G401.6 (cell line): ENCODE results near the gene KIR3DL3.
A peak's percentile ranks its signal among the peaks of the same experiment; 100 is the strongest.
"Not testable (repeated sequence)": the region's sequence is repeated elsewhere in the genome, so short reads cannot be mapped to it uniquely, and the experiment has no call there.

Experiments used
- FAIRE-seq: peaks from 2 replicates; lab custom pipeline; 2012; peaks lifted over from hg19 to GRCh38; lab: Jason Lieb, UNC

Gene KIR3DL3

GRCh38 chr19:54724142-54724541, at the start of gene KIR3DL3:
TSS of gene KIR3DL3 (plus strand) at chr19:54724442. CDS start at chr19:54724497, 55 bp downstream.
- FAIRE-seq, result no peak

GRCh38 chr19:54676210-54676834, 47.9 kb upstream of the KIR3DL3 start:
- FAIRE-seq, result peak; percentile 89

DNA sequence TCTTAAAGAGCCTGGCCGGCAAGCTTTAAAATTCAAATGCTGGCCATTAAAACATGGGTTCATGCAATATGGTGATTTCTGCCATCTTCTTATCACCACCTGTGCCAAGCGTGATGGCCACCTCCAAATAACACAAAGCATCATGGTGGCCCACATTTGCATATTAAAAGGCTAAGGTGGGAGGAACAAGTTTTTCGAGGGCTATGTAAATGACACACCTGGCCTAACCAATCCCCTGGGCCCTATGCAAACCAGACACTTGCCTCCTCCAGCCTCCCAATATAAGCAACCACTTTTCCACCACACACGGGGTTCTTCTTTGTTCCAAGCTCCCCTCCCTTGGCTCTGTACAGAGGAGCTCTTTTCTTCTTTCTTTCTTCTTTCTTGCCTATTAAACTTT, 47.0 kb upstream of the KIR3DL3 start:
- FAIRE-seq, result no peak

DNA sequence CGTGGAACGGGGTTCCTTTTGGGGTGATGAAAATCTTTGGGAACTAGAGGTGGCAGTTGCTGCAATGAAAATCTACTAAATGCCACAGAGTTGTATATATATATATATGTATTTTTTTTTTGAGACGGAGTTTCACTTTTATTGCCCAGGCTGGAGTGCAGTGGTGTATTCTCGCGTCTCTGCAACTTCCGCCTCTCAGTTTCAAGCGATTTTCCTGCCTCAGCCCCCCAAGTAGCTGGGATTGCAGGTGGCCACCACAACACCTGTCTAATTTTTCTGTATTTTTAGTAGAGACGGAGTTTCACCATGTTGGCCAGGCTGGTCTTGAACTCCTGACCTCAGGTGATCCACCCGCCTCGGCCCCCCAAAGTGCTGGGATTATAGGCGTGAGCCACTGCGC, 42.6 kb upstream of the KIR3DL3 start:
- FAIRE-seq, result not testable (repeated sequence)

GRCh38 chr19:54682306-54682856, 41.9 kb upstream of the KIR3DL3 start:
- no peak for FAIRE-seq

GRCh38 chr19:54684527-54684926, 39.7 kb upstream of the KIR3DL3 start:
- FAIRE-seq, result no peak

DNA sequence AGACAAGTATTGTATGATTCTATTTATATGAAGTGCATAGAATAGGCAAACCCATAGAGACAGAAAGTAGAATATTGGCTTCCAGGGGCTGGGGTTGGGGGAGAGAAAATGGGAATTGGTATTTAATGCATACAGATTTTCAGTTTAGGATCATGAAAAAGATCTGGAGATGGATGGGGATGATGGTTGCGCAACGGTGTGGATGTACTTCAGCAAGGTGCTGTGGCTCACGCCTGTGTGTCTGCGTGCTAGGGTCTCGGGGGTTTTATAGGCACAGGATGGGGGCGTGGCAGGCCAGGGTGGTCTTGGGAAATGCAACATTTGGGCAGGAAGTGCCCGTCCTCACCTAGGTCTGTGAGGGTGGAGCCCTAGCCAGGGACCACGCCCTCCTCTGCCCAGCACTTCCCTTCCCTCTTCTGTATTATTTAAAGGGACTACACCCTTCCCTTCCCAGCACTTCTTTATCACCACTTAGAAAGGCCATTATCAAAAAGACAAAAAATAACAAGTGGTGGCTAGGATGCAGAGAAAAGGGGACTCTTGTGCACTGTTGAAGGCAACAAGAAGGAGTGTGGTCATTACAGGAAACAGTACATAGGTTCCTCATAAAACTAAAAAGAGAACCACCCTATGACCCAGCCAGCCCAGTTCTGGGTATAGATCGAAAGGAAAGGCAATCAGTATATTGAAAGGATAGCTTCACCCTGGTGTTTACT, 32.5 kb upstream of the KIR3DL3 start:
- no peak for FAIRE-seq

DNA sequence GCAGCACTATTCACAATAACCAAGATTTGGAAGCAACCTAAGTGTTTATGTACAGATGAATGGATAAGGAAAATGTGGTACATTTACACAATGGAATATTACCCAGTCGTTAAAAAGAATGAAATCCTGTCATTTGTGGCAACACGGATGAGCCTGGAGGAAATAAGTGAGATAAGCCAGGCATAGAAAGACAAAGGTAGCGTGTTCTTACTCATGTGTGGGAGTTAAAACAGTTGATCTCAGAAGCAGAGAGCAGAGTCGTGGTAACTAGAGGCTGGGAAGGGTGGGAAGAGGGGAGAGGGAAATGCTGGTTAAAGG, 32.0 kb upstream of the KIR3DL3 start:
- no peak for FAIRE-seq

DNA sequence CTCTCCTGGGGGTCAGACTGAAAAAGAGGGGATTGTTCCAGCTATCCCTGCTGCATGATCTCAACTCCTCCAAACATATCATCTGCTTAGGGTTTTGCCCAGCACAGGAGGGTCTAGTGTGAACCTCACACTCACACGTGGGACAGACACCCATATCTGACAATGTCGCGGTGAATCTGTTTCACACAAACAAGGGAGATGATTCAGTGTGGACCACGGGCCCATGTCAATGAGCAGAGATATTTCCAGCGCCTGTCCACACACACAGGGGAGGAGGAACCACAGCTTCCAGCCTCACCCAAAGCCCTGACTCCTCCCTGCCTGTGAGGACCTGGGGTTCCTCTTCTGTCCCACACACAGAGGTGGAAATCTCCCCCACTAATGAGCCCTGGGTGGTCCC, 29.6 kb upstream of the KIR3DL3 start:
- no peak for FAIRE-seq

- FAIRE-seq, result no peak
These were observed 28.1 kb upstream of the KIR3DL3 start for GRCh38 chr19:54696117-54696548.

DNA sequence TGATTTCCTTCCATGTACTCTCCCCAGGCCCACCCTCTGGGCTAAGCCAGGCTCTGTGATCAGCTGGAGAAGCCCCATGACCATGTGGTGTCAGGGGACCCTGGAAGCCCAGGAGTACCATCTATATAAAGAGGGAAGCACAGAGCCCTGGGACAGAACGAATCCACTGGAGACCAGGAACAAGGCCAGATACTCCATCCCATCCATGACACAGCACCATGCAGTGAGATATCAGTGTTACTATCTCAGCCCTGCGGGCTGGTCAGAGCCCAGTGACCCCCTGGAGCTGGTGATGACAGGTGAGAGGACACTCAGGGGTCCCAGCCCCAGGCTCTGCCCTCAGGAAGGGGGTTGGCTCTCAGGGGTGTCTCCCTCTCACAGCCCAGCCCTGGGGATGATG, 27.5 kb upstream of the KIR3DL3 start:
- FAIRE-seq, result no peak

DNA sequence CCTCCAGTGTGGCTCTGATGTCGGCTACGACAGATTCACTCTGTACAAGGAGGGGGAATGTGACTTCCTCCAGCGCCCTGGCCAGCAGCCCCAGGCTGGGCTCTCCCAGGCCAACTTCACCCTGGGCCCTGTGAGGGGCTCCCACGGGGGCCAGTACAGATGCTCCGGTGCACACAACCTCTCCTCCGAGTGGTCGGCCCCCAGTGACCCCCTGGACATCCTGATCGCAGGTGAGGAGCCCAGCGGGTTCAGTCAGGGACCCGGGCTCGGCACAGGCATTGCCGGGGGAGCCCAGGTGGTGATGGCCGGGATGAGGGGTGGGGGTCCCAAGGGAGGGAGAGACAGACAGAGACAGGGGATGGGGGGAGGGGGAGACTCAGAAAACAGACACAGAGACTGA, 26.5 kb upstream of the KIR3DL3 start:
- not testable (repeated sequence) for FAIRE-seq

GRCh38 chr19:54704928-54705327, 19.3 kb upstream of the KIR3DL3 start:
- FAIRE-seq, result no peak

DNA sequence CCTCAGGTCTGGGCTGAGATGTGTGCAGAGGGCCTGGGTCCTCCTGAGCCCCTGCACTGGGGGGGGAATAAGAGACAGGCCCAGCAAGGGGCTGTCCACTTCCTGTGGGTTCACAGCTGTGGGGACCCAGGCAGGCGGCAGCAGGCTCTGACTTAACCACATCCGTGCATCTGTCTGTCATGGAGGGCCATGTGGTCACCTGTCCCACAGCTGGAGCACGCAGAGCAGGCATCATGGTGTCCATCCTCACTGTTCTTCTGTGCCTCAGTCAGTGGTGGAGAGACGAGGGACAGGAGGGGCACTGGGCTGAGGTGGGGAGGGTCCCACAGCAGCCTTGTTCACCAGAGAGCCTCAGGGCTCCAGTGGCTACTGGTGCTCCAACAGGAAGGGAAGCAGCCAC, 16.3 kb upstream of the KIR3DL3 start:
- FAIRE-seq, result no peak

- FAIRE-seq, result no peak
These were observed 15.5 kb upstream of the KIR3DL3 start for GRCh38 chr19:54708781-54709180.

- FAIRE-seq, result no peak
These were observed 14.9 kb upstream of the KIR3DL3 start for GRCh38 chr19:54709212-54709948.

- not testable (repeated sequence) for FAIRE-seq
These were observed 14.3 kb upstream of the KIR3DL3 start for GRCh38 chr19:54709956-54710355.

DNA sequence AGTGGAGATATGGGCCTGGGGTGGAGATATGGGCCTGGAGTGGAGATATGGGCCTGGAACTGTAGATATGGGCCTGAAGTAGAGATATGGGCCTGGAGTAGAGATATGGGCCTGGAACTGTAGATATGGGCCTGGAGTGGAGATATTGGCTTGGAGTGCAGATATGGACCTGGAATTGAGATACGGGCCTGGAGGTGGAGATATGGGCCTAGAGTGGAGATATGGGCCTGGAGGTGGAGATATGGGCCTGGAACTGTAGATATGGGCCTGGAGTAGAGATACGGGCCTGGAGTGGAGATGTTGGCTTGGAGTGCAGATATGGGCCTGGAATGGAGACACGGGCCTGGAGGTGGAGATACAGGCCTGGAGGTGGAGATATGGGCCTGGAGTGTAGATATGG, 402 bp downstream of the KIR3DL3 start:
- no peak for FAIRE-seq

DNA sequence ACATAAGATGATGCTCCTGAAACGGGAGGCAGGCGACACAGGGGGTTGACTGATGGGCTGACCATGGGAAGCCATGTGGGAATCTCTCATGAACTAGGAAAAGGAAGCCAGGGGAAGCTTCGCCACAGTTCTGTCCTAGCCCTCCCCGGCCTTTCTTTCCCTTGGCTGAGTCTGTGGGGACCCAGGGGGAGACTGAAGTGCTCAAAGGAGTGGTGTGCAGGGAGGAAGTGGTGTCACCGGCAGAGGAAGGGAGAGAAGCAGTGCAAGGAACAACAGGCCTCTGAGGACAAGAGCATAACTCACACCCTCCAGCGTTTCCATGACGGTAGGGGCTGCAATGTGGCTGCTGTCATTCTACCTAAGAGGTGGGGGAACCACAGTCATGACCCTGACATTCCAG, 1.1 kb downstream of the KIR3DL3 start:
- no peak for FAIRE-seq

DNA sequence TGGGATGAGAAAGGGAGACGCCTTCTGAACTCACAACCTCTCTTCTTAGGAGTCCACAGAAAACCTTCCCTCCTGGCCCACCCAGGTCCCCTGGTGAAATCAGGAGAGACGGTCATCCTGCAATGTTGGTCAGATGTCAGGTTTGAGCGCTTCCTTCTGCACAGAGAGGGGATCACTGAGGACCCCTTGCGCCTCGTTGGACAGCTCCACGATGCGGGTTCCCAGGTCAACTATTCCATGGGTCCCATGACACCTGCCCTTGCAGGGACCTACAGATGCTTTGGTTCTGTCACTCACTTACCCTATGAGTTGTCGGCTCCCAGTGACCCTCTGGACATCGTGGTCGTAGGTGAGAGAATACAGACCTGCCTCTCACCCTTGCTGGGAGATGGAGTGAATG, 3.3 kb downstream of the KIR3DL3 start:
- no peak for FAIRE-seq

- no peak for FAIRE-seq
These were observed 3.9 kb downstream of the KIR3DL3 start for GRCh38 chr19:54728167-54728566.

GRCh38 chr19:54729416-54730188, 5.4 kb downstream of the KIR3DL3 start:
- FAIRE-seq, result no peak
